Inflammatory macrophage treated with lipopolysaccharide for 4 hours (primary cell): Measurements from ENCODE around the gene TMA16.
"Not testable (repeated sequence)": the region's sequence is repeated elsewhere in the genome, so short reads cannot be mapped to it uniquely, and the experiment has no call there.

Experiments used
- DNase-seq: peaks from one replicate; pipeline ENCODE4 v3.0.0-alpha.2; 2020

TMA16 gene

DNA sequence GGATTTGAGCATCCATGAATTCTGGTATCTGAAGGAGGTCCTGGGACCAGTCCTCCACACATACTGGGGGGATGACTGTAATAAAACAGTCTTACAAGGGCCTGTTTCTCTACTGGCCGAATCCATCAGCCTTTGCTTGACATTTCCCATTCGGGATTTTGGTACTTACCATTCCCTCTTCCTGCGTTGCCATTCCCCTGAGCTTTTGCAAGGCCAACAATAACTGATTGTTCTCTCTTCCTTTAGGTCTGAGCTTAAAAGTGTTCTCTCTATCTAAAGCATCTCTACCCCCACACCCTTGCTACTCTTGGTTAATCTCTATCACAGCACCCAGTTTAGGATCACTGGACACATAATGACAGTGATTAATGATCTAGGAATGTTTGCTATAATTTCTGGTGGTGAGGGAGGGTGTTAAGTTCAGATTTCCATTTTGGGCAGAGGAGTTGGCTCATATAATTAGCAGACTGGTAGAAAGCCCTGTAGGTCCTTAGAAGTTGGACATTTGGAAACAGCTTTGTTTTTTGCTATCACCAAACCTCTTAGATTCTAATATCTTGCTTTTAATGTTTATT, 29.4 kb downstream of the TMA16 start:
- DNase-seq = no peak

GRCh38 chr4:163525982-163526381, 31.5 kb downstream of the TMA16 start:
- DNase-seq = no peak

DNA sequence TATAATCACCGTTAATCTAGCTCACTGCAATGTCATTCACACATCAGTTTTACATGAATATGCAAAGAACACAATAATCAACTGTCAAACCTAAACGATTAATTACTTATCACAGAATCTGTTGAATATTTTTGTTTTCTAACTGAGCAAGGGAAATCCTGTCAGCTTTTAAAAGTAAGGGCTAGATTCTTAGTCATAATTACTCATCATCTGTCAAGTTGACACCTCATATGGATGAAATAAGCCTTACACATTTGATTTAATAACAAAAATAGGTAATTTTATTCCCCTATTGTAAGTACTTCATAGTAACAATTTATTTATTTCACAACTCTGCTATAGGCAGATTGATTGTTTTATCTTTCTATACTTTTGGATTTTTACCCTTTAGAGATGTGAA, 32.7 kb downstream of the TMA16 start:
- DNase-seq = no peak

DNA sequence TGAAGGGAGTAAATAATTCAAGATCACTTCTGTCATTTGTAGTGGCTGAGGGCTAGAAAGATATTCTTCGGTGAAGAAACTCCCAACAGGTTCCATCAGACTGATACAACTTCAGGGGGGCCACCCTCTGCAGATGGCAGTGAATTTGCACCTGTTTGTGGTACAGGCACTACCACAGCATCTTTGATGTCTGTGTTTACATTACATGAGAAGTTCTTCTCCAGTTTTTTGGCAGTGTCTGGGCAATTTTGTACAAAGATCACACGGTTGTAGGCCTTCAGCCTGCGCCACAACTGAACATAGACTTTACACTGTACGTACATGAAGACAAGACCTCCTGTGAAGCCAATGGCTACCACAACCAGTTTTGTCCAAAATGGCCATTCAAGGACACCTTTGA, 34.2 kb downstream of the TMA16 start:
- no peak for DNase-seq

DNA sequence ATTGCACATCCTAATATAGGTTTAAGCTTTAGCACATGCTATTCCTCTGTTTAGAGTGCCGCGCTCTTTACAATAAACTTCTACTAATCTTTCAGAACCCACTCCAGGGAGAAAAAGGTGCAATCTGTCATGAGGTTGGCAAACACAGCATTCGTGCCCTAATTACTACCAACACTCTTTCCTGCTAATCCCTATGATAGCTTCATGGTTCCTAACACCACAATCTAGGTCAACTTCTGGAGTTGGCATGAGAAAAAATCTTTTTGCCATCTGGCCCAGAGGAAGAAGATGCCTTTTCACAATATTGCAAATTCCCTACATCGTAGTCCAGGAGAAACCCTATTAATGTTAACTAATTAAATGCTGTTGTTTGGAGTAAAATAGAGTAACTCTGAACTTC, 39.6 kb downstream of the TMA16 start:
- DNase-seq = no peak

- no peak for DNase-seq
Observed at GRCh38 chr4:163535657-163536056, 41.2 kb downstream of the TMA16 start.

GRCh38 chr4:163536091-163536490, 41.6 kb downstream of the TMA16 start:
- DNase-seq = no peak

DNA sequence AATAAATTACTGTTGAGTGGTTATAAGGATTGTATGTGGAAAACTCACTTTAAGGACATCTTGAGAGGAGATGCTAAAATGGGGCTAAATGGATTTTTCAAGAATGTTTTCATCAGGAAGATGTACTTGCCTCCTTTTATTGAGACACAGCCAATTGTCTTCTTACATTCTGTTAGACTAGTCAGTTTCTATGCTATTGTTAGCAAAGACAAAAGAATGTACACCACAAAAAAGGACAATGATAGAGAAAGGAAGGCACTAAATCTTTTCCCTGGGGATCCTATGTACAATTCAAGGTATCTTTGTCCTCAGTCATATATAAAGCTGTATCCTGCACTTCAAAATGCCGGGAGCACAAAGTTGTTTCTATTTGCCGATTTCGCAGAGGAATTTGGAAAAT, 42.6 kb downstream of the TMA16 start:
- DNase-seq = no peak

- DNase-seq = not testable (repeated sequence)
Observed at GRCh38 chr4:163538820-163539219, 44.3 kb downstream of the TMA16 start.

DNA sequence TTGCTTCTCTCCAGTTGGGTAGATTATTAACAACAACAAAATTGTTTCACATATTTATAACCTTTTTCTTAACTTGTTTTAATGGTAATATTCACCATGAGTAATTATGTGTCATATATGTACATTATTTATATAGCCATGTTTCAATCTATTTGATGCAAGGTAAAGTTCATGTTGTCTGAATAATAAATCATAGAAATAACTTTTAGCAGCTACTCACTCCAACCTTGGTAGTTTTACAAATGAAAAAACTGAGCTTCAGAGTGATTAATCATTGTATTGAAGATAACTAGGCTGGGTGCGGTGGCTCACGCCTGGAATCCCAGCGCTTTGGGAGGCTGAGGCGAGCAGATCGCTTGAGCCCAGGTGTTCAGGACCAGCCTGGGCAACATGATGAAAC, 46.0 kb downstream of the TMA16 start:
- no peak for DNase-seq

DNA sequence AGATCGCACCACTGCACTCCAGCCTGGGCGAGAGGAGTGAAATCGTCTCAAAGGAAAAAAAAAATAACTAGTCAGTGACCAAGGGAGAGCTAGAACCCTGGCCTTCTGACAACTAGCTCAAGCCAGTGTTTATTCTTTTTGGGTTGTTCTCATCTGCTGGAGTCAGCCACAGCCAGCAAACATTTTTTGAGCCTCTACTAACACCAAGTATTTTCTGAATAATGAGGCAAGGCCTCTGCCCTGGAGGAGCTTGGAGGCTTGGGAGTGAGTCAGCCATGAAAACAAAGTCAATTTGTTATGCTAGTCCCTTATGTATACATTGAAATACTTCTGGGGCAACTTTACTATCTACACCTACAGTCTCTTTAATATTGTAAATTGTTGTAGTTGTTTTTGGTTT, 46.5 kb downstream of the TMA16 start:
- no peak for DNase-seq

- no peak for DNase-seq
Observed at GRCh38 chr4:163542275-163542674, 47.8 kb downstream of the TMA16 start.

DNA sequence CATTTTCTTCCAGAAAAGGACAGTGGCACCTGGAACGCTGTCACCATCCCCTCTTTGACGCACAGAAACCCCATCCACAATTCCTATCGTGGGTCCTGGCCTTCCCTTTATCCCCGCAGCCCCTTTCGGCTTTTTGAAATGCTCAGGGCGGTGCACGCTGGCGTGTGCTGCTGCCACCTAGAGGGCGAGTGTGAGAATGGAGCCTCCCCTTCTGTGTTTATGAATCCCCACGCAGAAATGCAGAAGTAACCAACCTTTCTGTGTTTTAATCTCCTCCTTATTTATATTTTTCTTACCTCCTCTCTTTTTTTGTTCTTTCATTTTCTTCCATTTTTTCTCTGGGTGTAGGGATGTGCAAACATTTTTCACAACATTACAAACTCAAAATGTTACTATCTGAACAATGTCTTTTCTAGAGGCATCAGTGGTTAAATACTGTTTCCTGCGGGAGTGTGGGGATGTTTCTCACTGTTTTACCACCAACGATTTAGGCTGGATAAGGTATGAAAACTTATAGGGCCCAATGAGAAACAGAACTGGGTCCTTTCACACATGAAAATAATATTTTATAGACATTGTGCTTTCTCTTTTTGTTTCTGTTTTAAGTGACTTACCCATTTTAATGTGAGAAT, 50.0 kb downstream of the TMA16 start:
- peak; percentile 63 for DNase-seq

DNA sequence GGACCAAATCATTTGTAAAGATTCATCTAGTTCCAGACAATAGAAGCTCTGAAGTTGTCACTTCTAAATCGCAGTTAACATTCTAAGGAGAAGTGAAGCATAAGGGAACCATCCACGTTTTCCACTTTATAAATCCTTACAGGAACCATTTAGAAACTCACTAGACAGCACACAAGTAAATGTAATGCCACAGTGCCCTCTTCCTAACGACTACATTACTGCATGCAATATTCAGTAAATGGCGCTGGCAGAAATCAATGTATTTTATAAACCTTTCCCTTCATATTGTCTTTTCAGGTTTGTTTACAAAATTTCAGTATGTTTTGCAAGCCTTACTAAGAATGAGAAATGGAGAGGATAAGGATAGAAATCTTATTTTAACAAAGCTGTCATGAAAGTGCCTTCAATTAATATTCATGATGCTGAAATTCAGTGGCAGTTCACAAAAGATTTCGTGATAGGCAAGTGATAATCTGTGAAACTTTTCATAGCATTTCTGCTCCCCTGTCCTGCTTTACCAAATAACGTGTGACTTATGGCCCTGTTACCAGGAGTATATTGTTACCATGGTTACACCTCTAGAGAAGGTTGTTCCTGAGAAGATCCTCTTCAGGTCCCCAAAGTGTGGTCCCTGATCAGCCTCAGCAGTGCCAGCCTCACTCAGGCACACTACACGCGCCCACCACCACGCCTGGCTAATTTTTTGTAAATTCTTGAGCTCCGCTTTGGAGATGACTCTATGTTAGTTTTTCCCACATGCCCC, 54.2 kb downstream of the TMA16 start:
- peak; percentile 59 for DNase-seq

DNA sequence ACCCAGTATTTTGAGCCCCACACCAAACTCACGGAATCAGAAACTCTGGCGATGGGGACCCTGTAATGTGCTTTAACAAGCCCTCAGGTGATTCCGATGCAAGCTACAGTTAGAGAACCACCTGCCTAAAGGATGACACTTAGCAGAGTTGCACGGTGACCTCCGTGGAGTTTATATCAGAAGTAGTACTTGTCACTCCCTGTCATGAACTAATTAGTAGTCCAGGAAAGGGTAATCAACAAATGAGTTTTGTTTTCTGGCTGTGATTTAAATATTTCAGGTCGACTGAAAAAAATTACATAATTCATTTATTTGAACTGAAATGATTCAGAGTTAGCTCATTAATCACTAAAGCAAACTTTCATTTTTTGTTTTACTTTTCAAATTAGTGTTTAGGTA, 56.4 kb downstream of the TMA16 start:
- DNase-seq = peak; percentile 55

- no peak for DNase-seq
Observed at GRCh38 chr4:163553146-163553545, 58.7 kb downstream of the TMA16 start.

DNA sequence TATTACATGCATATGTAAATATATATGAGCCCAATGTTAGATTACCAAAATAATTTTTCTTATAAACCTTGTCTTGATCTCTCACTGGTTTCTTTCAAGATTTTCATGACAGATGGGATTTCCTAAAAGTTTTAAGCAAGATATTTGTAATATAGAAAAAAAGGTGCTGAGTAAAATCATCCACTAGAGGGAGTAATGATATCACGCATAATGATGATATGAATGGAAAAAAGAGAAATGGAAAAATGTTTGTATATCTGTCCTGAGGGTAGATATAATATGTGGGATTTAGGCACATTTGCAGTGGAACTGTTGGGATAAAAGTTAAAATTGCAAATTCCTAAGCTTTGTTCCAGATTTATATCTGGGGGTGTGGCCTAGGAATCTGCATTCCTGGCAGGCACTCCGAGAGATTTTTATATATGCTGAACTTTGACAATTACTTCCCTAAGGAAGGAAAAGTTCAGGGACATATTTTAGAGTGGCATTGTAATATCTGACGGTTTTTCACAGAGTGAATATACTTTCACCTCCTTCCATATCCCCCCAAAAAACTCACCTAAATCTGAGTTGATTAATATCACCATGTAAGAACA, 60.5 kb downstream of the TMA16 start:
- peak; percentile 60 for DNase-seq

DNA sequence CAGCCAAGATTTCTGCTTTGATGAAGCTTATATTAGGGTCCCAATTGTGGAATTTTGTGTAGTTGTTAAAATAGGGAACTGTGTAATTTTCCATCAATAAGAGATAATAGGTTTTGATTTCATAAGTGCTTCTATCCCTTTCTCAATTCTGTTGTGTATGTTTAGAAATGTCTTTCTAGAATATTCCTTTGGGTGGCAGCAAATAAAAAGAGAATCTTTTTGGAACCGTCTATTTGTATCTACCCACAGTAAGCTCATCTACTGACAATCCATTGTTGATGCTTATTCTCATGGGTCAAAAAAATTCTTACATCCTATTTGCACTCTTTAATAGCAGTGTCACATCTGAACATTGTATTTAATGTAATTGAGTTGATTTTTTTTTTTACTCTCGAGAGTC, 61.7 kb downstream of the TMA16 start:
- DNase-seq = peak; percentile 76

GRCh38 chr4:163556650-163557391, 62.3 kb downstream of the TMA16 start:
- peak; percentile 92 for DNase-seq

DNA sequence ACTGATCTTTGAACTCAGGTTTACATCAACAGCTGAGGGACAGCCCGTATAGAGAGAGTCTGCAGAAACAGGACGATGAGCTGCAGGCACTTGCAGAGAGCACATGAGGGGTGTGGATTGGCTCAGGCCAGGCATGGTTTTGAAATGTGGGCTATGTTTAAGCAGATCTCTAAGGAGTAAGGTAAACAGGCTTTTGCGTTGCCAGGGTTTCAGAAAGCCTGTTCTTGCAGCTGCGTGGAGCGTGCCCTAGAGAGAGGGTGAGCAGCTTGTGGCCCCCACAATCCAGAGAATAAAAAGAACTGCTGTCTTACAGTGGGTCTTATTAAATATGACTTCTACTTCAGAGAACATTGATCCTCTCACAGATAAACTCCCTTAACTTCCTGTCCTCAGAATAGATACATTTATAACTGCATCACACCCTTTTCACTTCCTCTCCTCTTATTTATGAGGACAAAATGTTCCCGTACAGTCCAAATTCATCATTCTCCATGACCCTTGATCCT, 64.1 kb downstream of the TMA16 start:
- peak; percentile 35 for DNase-seq

- DNase-seq = no peak
Observed at GRCh38 chr4:163562496-163562895, 68.0 kb downstream of the TMA16 start.

- no peak for DNase-seq
Observed at GRCh38 chr4:163563592-163563991, 69.1 kb downstream of the TMA16 start.

DNA sequence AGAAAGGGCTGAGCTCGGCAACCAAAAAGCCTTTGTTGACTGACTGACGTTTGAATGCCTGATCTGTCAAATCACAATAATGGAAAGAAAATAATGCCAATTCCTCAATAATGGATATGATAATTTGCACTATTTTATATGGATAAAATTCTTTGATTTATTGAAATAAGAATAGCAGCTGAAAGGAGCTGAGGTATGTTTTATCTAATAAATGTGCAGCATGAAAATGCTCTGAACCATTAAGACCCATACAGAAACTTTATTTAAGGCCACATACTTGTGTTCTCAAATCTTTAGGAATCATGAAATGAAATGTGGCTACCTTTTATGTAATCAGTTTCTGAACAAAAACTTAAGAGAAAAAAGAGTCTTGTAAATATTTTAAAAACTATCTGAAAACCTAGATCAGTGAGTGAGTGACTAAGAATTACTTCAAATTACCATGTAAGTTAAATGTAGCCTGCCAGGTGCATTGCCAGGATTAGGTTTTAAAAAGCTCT, 69.8 kb downstream of the TMA16 start:
- DNase-seq = no peak
